Raji (cell line): Measurements from ENCODE around the gene ANKFN1.

ENCODE experiments used
- POLR2A ChIP-seq: IDR thresholded peaks from 2 replicates; pipeline ENCODE4 v1.6.1; 2011; ENCODE audit warnings: low read depth, low read length, control low read depth; ENCODE audit not compliant: insufficient read depth

The ANKFN1 gene

GRCh38 chr17:56447171-56447570 is 293.9 kb downstream of the ANKFN1 start:
- TF ChIP-seq POLR2A: no peak

DNA sequence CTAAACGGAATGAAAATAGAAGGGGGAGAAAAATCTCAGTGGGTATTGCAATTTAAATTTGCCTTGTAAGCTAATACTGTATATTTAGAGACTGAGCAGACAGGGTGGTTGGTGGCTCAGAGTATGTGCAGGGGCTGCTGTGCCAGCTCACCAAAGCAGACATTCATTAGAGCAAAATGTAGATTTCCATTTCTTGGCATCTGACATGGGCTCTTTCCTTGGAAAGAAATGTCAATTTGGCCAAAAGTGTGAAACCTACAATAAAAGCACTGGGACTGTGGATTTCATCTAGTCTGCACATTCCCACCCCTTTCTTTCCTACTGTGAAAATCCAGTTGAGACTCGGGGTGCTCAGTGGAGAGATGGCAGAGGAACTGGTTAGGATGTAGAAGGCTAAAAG is 295.1 kb downstream of the ANKFN1 start:
- no peak for TF ChIP-seq POLR2A

GRCh38 chr17:56449176-56449575 is 295.9 kb downstream of the ANKFN1 start:
- TF ChIP-seq POLR2A: no peak

- no peak for TF ChIP-seq POLR2A
These were observed 298.4 kb downstream of the ANKFN1 start for GRCh38 chr17:56451629-56452028.

GRCh38 chr17:56452461-56452860 is 299.2 kb downstream of the ANKFN1 start:
- TF ChIP-seq POLR2A: no peak

DNA sequence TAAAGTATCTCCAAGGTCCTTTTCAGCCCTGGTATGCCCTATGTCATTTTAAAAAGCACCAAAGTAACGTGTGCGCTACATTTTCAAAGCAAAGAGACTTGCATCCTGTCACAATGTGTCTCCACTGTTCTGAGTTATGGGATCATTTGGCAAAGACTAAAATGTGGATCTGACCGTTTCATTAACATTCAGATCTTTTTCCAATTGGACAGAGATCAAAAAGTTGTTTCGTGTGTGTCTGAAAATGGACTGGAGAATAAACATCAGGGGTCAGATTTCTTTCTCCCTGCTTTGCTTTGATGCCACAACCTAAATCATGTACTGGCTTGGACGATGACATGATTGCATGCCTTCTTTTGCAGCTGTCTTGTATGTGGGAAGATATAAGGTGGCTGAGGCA is 304.2 kb downstream of the ANKFN1 start:
- no peak for TF ChIP-seq POLR2A

GRCh38 chr17:56465886-56466285 is 312.6 kb downstream of the ANKFN1 start:
- TF ChIP-seq POLR2A: no peak

GRCh38 chr17:56468840-56469239 is 315.6 kb downstream of the ANKFN1 start:
- no peak for TF ChIP-seq POLR2A

GRCh38 chr17:56471696-56472095 is 318.4 kb downstream of the ANKFN1 start:
- no peak for TF ChIP-seq POLR2A

- TF ChIP-seq POLR2A: no peak
These were observed 321.8 kb downstream of the ANKFN1 start for GRCh38 chr17:56475116-56475515.

DNA sequence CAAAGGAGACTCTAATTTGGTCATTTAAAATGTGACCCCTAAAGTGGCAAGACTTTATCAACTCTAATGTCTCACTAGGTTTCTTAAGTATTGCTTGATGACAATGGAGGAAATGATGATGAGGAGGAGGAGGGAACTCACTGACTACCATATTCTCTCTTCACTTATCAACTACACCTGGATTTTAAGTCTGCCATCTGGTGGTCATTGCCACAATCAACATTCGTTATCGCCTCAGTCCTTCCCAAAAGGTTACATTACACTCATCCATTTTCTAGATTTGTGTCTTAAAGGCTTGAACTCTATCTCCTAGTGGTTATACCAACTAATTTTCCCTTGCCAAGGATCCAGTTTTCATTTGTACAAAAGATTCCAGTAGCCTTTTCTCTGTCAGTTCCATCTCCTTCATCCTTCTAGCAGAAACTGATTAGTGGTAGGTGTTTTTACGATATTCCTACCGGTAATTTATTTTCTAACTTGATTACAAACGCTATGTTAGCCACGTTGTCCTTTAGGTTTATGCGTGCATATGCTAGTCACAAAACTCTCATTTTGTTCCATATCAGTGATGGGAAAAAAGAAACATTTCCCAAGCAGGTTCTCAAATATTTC is 325.7 kb downstream of the ANKFN1 start:
- TF ChIP-seq POLR2A: no peak

GRCh38 chr17:56480501-56480900 is 327.2 kb downstream of the ANKFN1 start:
- no peak for TF ChIP-seq POLR2A

DNA sequence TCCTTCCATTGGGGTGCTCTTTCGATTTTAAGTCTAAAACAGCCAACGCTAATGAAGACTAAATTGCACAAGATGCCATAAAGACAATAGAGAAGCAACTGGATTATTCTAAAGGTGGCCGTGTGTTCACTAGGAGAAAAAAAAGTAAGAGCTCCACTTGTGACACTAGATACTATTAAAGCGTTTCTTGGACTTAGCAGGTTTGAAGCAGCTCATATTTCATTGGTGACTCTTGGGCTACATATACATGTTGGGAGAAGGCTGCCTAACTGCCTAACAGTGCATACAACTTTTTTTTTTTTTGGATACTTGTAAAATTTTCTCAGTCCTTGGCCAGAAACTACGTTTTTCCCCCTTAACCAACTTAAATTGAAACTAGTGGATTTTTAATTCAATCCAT is 328.4 kb downstream of the ANKFN1 start:
- no peak for TF ChIP-seq POLR2A

- no peak for TF ChIP-seq POLR2A
These were observed 329.0 kb downstream of the ANKFN1 start for GRCh38 chr17:56482229-56482628.

DNA sequence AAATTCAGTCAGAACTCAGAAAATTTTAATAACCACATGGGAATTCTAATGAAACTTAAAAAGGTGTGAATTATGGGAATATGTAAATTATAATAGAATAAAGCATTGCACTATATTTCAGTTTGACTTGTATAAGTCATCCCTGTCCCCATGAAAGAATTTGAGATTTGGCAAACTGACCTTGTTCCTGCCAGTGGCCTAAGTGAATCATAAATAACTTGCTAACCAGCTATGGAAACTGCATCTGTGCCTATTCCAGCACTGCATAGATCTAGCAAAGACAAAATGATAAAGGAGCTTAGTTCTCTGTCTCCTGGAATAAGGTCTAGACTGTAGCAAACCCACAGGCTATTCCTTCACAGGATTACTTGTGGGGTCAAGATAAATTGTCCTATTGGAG is 333.5 kb downstream of the ANKFN1 start:
- no peak for TF ChIP-seq POLR2A

GRCh38 chr17:56488800-56489199 is 335.5 kb downstream of the ANKFN1 start:
- no peak for TF ChIP-seq POLR2A

DNA sequence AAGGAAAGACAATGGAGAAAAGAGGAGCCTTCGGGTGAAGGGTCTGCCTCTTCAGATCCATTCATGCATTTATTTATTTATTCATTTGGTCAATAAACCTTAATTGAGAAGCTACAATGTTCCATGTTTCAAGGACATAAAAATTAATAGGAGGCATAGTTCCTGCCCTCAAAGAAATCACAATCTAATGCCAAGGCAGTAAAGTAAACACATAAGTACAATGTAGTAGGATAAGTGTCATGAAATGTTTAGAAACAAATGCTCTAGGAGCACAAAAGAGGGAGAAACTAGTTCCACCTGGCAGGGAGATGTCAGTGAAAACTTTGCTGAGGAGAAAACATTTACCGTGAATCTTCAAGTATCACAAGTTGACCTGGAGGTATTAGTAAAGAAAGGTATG is 336.7 kb downstream of the ANKFN1 start:
- no peak for TF ChIP-seq POLR2A

GRCh38 chr17:56495556-56495955 is 342.3 kb downstream of the ANKFN1 start:
- TF ChIP-seq POLR2A: no peak

GRCh38 chr17:56497132-56497531 is 343.9 kb downstream of the ANKFN1 start:
- TF ChIP-seq POLR2A: no peak
